Astrocyte of the spinal cord (primary cell): ENCODE data around the gene DMBT1.

Experiments used
- DNase-seq: peaks from one replicate; pipeline ENCODE4 v3.0.0; 2011; ENCODE audit warnings: low read depth, low spot score
- H3K4me3 ChIP-seq: 2 replicates; pipeline ENCODE4 v1.5.1; 2011; ENCODE audit warnings: low read depth, mild to moderate bottlenecking, low read length, moderate library complexity
- in situ Hi-C: cut with HindIII; loops from 2 replicates; pipeline ENCODE4 v1.10.0; 2017; ENCODE audit warnings: low sequenced_read_pairs
- TF ChIP-seq, protein P1 (sequence below): IDR thresholded peaks from 2 replicates; pipeline ENCODE4 v1.5.1; 2012; ENCODE audit warnings: low read depth, mild to moderate bottlenecking, low read length, inconsistent platforms

Gene DMBT1

GRCh38 chr10:122659651-122660050, 99.1 kb downstream of the DMBT1 start:
- H3K4me3 ChIP-seq, result no peak overlapping the region
- in situ Hi-C loops, result no loop called here
- TF ChIP-seq, protein P1, sequence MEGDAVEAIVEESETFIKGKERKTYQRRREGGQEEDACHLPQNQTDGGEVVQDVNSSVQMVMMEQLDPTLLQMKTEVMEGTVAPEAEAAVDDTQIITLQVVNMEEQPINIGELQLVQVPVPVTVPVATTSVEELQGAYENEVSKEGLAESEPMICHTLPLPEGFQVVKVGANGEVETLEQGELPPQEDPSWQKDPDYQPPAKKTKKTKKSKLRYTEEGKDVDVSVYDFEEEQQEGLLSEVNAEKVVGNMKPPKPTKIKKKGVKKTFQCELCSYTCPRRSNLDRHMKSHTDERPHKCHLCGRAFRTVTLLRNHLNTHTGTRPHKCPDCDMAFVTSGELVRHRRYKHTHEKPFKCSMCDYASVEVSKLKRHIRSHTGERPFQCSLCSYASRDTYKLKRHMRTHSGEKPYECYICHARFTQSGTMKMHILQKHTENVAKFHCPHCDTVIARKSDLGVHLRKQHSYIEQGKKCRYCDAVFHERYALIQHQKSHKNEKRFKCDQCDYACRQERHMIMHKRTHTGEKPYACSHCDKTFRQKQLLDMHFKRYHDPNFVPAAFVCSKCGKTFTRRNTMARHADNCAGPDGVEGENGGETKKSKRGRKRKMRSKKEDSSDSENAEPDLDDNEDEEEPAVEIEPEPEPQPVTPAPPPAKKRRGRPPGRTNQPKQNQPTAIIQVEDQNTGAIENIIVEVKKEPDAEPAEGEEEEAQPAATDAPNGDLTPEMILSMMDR, result no peak
- no peak for DNase-seq

- TF ChIP-seq, protein P1, result no peak
These were observed 100.1 kb downstream of the DMBT1 start for GRCh38 chr10:122660696-122661095.

GRCh38 chr10:122662231-122662630, 101.7 kb downstream of the DMBT1 start:
- H3K4me3 ChIP-seq, result no peak overlapping the region
- no peak for DNase-seq
- in situ Hi-C loops, result no loop called here
- TF ChIP-seq, protein P1, result no peak

More at GRCh38 chr10:122660696-122661095, 100.1 kb downstream of the DMBT1 start:
- no peak overlapping the region for H3K4me3 ChIP-seq
- in situ Hi-C loops, result no loop called here
- DNase-seq, result no peak

GRCh38 chr10:122663516-122664130, 103.1 kb downstream of the DMBT1 start:
- DNase-seq, result no peak
- TF ChIP-seq, protein P1, result no peak
- in situ Hi-C loops, result no loop called here
- no peak overlapping the region for H3K4me3 ChIP-seq

DNA sequence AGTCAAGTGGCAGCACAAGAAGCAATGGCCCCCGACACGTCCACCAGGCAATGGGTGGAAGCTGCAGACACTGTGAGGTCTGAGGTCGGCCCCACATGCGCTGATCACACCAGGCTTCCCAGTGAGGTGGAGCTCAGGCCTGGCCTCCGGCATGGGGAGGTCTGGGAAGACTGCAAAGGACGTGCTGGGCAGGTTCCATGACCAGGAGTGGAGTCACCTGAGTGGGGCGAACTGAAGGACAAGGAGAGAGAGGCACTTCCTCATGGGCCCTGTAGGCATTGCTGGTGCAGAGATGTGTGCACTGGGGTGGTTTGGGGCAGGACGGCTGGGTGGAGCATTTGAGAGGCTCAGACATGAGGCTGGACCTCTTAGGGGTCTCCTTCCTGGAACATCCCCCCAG, 103.9 kb downstream of the DMBT1 start:
- H3K4me3 ChIP-seq, result no peak overlapping the region
- in situ Hi-C loops, result no loop called here
- DNase-seq, result no peak
- TF ChIP-seq, protein P1, result no peak

- no peak overlapping the region for H3K4me3 ChIP-seq
- DNase-seq, result no peak
- TF ChIP-seq, protein P1, result no peak
- in situ Hi-C loops, result no loop called here
These were observed 104.8 kb downstream of the DMBT1 start for GRCh38 chr10:122665329-122665860.
